D721Med (cell line): Measurements from ENCODE around the gene WDR33.

ENCODE experiments used
- DNase-seq: peaks from one replicate; pipeline ENCODE4 v3.0.0; 2011; ENCODE audit warnings: low spot score; ENCODE audit not compliant: insufficient read length
- FAIRE-seq: peaks from 2 replicates; lab custom pipeline; 2011; peaks lifted over from hg19 to GRCh38; lab: Jason Lieb, UNC
- CTCF ChIP-seq: IDR thresholded peaks from 2 replicates; pipeline ENCODE4 v1.5.1; 2012; ENCODE audit warnings: mild to moderate bottlenecking, control low read depth; ENCODE audit not compliant: insufficient read depth; ENCODE audit errors: missing control alignments

Gene WDR33

GRCh38 chr2:127790694-127791529 is 20.1 kb downstream of the WDR33 start:
- TF ChIP-seq CTCF = no peak
- DNase-seq = no peak
- no peak for FAIRE-seq

GRCh38 chr2:127786048-127786809 is 24.7 kb downstream of the WDR33 start:
- TF ChIP-seq CTCF = no peak
- FAIRE-seq = no peak
- DNase-seq = no peak

- no peak for FAIRE-seq
- no peak for DNase-seq
- no peak for TF ChIP-seq CTCF
Measured at GRCh38 chr2:127784965-127785518, 25.9 kb downstream of the WDR33 start.

GRCh38 chr2:127783101-127783500 is 27.9 kb downstream of the WDR33 start:
- no peak for TF ChIP-seq CTCF
- DNase-seq (no peak), FAIRE-seq (no peak)

- no peak for DNase-seq
- no peak for FAIRE-seq
- no peak for TF ChIP-seq CTCF
Measured at GRCh38 chr2:127778850-127779249, 32.1 kb downstream of the WDR33 start.

GRCh38 chr2:127778447-127778846 is 32.5 kb downstream of the WDR33 start:
- no peak for TF ChIP-seq CTCF
- FAIRE-seq = no peak
- DNase-seq = no peak
